Measurements from ENCODE around the gene LIN28A. TPM values are rescaled to one million over a fixed set of nuclear protein-coding genes. Genes with fewer than 3 reads are reported as not detected.

LIN28A gene
- total RNA-seq, 1 experiment from 2014 or later, result 1,289 TPM

DNA sequence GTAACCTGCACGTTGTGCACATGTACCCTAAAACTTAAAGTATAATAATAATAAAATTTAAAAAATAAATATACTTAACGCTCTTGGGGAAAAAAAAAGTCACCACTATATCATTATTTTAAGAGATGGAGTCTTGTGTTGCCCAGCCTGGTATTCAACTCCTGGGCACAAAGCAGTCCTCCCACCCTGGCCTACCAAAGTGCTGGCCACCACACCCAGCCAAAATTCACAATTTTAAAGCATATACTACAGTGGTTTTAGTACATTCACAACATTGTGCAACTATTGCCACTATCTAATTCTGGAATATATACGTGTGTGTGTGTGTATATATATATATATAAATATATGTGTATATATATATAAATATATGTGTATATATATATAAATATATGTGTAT is 67.5 kb downstream of the LIN28A start:
- no peaks in the 10 kb centered on the region for H3K9me3 ChIP-seq (ENCODE audit: control insufficient read depth, low read depth, low read length)
- no peak overlapping the region for H2BK15ac ChIP-seq (ENCODE audit: low read depth, low read length)
- no peaks in the 10 kb centered on the region for H3K27me3 ChIP-seq (ENCODE audit: insufficient read depth, low read length)
- no peaks in the 10 kb centered on the region for H3K79me1 ChIP-seq (ENCODE audit: insufficient read depth, low read depth, low read length, poor library complexity, severe bottlenecking)
- peaks cover 6 to 24% of the 10 kb centered on the region in 2 experiments; a peak in 3 of 4 replicates for H3K4me1 Mint-ChIP-seq
- DNase-seq, result no peak
- H3K27ac Mint-ChIP-seq, result no peak overlapping the region
- H3K18ac ChIP-seq (ENCODE audit: insufficient read length, low read depth, low read length), result no peak overlapping the region
- H3K14ac ChIP-seq (ENCODE audit: insufficient read depth, low read length), result no peak overlapping the region
- H4K5ac ChIP-seq (ENCODE audit: insufficient read length, low read depth, low read length), result no peak overlapping the region
- H2BK12ac ChIP-seq (ENCODE audit: insufficient read length, low read depth, low read length), result no peak overlapping the region
- H3K27ac ChIP-seq (ENCODE audit: insufficient read length, low read depth, low read length), result no peak overlapping the region
- no peaks in the 10 kb centered on the region for H3K9me3 Mint-ChIP-seq
- no peak overlapping the region for H2AFZ ChIP-seq (ENCODE audit: low read length)
- no peak for TF ChIP-seq CTCF (conservative IDR thresholded peaks at IDR 0.05)
- H3K36me3 Mint-ChIP-seq (ENCODE audit: insufficient read depth in 1 of 3, low read depth in 3 of 3), result peaks cover 40 to 56% (median 51%) of the 10 kb centered on the region in 3 experiments; a peak in 6 of 7 replicates
- H3K79me2 ChIP-seq (ENCODE audit: insufficient read depth, low read length), result peaks cover 4% of the 10 kb centered on the region; the same call in 1 of the 2 replicates
- no peak overlapping the region for H3K4me3 Mint-ChIP-seq
- H3K4me1 ChIP-seq (ENCODE audit: insufficient read depth, low read length), result no peaks in the 10 kb centered on the region; the same call in 1 of the 2 replicates
- no peak overlapping the region for H3K9ac ChIP-seq (ENCODE audit: extremely low read depth, insufficient read length, low read length)
- H3K4me2 ChIP-seq (ENCODE audit: insufficient read depth, insufficient read length, low read length), result no peak overlapping the region
- no peak overlapping the region for H3K4ac ChIP-seq (ENCODE audit: low read depth, low read length)
- no peak overlapping the region for H4K8ac ChIP-seq (replicated peaks; ENCODE audit: insufficient read length, low read depth, low read length)
- H4K20me1 ChIP-seq (ENCODE audit: control insufficient read depth, insufficient read depth, insufficient read length), result no peaks in the 10 kb centered on the region
- H3K27me3 Mint-ChIP-seq (ENCODE audit: low read depth), result no peaks in the 10 kb centered on the region; the same call in 1 of the 2 replicates
- no peak overlapping the region for H2BK20ac ChIP-seq (ENCODE audit: low read depth, low read length, poor library complexity, severe bottlenecking)
- no peak overlapping the region for H2BK120ac ChIP-seq (ENCODE audit: low read depth, low read length, poor library complexity, severe bottlenecking)
- no CpG with 5 or more reads among the region's 3 CpGs for WGBS (ENCODE audit: extremely low coverage, insufficient read length, low lambda C conversion rate)
- no peak overlapping the region for H3K56ac ChIP-seq (ENCODE audit: insufficient read length, low read depth, low read length)
- no peak overlapping the region for H2AK5ac ChIP-seq (ENCODE audit: insufficient read length, low read length)
- H3T11ph ChIP-seq (ENCODE audit: low read length), result no peak overlapping the region
- no peaks in the 10 kb centered on the region for H3K23me2 ChIP-seq (ENCODE audit: insufficient read length, low read depth, low read length, poor library complexity, severe bottlenecking)
- no peak overlapping the region for H2BK5ac ChIP-seq (ENCODE audit: insufficient read length, low read length)
- H3K23ac ChIP-seq (ENCODE audit: insufficient read length, low read depth, low read length), result no peak overlapping the region
- H4K91ac ChIP-seq (ENCODE audit: insufficient read length, low read depth, low read length), result no peak overlapping the region
